ENCODE data around the gene EDN1. TPM values are rescaled to one million over a fixed set of nuclear protein-coding genes. Genes with fewer than 3 reads are reported as not detected.

Gene EDN1
- total and polyA plus RNA-seq, 10 of the 15 experiments (the other 5 are each of a cell fraction or from before 2014, with no cell fraction given): 2.0 to 6.6 (median 3.1) TPM

DNA sequence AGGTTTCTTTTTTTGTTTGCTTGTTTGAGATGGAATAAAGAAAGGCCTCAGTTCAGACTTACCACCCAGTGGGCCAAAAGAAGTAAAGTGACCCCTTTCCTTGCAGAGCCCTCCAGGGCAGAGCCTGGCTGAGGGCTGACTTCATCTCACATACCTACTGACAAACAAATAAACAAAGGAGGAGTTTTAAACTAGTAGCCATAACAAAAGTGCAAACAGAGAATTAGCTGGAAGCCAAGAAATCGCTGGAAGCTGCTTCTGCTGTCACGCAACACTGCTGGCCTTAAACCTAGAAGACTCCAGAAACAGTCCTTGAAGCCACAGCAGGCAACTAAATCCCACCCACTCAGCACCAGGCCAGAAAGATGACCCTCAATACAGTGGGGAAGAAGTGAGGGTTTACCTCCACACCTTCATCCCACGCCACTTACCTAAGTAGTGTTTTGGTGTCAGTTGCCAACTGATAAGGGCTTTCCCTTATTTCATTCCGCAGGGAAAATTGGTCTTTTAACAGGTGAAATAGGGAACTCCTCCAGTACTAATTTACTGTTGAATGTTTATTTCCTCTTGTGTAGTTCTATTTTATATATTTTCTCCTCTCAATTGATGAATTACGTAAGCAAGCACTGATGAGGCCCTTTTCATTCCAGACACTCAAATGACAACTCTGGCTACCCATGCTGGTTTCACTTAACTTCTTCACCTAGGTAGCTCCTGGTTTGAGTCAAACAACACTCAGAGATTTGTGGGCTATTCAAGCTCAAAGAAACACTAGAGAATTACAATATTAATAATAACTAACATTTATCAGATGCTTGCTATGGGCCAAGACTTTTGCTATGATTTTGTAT, 46.2 kb downstream of the EDN1 start:
- Histone ChIP-seq H3K9ac (ENCODE audit: control insufficient read depth, insufficient read depth, low read length) (no peak overlapping the region), H2AFZ (ENCODE audit: control insufficient read depth, low read depth, low read length) (peak overlapping the region; percentile 46), H3K4me3 (no peak overlapping the region; the same call in 1 of the 2 replicates), H3K36me3 (ENCODE audit: control insufficient read depth in 2 of 2, insufficient read depth in 2 of 2, low read length in 1 of 2) (no peaks in the 10 kb centered on the region), H3K27ac (ENCODE audit: control insufficient read depth, insufficient read depth) (peak overlapping the region; percentile 38), H3K4me2 (ENCODE audit: control insufficient read depth, insufficient read depth) (peak overlapping the region; percentile 5; the same call in 1 of the 2 replicates), H3K9me3 (replicated peaks; ENCODE audit: control insufficient read depth, insufficient read depth, low read length) (no peaks in the 10 kb centered on the region; the same call in 2 of the 3 replicates), H3K27me3 (replicated peaks in 1 of 2; ENCODE audit: control insufficient read depth in 2 of 2, insufficient read depth in 2 of 2, low read length in 1 of 2) (no peaks in the 10 kb centered on the region), H3K4me1 (ENCODE audit: control insufficient read depth, insufficient read depth, low read length) (peaks cover 21% of the 10 kb centered on the region), H4K20me1 (ENCODE audit: control insufficient read depth, insufficient read depth) (no peaks in the 10 kb centered on the region), H3K79me2 (ENCODE audit: control insufficient read depth, insufficient read depth, low read length) (no peaks in the 10 kb centered on the region)
- DNase-seq (ENCODE audit: low read depth, low spot score): no peak
- FAIRE-seq: no peak
- SMC1A ChIA-PET (ENCODE audit: uncharacterized antibody, unreplicated experiment): interaction anchor here (1.0 to 8.6 kb wide), 14 partner anchors 11 to 269 kb away, joined by 3 to 270 read pairs (median 28); partner anchors contain the start of gene EDN1
- 62% methylated on average over 5 of the region's 5 CpGs for WGBS (ENCODE audit: insufficient coverage, insufficient replicate concordance, low lambda C conversion rate, missing lambda C conversion rate)
- intact Hi-C loops (cut with micrococcal nuclease; ENCODE audit: unreplicated experiment): no loop called here
- RAD21 ChIA-PET (ENCODE audit: unreplicated experiment): interaction anchor here (0.9 to 8.0 kb wide), 22 partner anchors 8 to 1148 kb away, joined by 3 to 152 read pairs (median 5); partner anchors contain the start of gene EDN1
- CTCF ChIA-PET: interaction anchor here (0.6 to 4.8 kb wide), 16 partner anchors 12 to 266 kb away, joined by 3 to 81 read pairs (median 12); partner anchors contain the start of gene EDN1
- POLR2A ChIA-PET: interaction anchor here (0.8 to 4.7 kb wide), 12 partner anchors 13 to 681 kb away, joined by 3 to 29 read pairs (median 6); partner anchors contain the start of gene EDN1
- in situ Hi-C loops (cut with MboI): no loop called here
- TSS peak; percentile 80 for BruUV-seq (replicated peaks)
- peak; percentile 72 for ATAC-seq
- peak; percentile 16; the same call in 1 of the 2 replicates for TF ChIP-seq ZNF217 (IDR thresholded peaks at IDR 0.05)
- TF ChIP-seq, protein P1, sequence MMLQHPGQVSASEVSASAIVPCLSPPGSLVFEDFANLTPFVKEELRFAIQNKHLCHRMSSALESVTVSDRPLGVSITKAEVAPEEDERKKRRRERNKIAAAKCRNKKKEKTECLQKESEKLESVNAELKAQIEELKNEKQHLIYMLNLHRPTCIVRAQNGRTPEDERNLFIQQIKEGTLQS (IDR thresholded peaks at IDR 0.05; ENCODE audit: borderline replicate concordance, extremely low read depth, low read depth, low read length): no peak
- TF ChIP-seq SMAD5 (IDR thresholded peaks at IDR 0.05; ENCODE audit: low read depth): no peak
- TF ChIP-seq HDGF (IDR thresholded peaks at IDR 0.05): no peak
- TF ChIP-seq, protein P2, sequence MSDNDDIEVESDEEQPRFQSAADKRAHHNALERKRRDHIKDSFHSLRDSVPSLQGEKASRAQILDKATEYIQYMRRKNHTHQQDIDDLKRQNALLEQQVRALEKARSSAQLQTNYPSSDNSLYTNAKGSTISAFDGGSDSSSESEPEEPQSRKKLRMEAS (IDR thresholded peaks at IDR 0.05; ENCODE audit: low read depth, low read length): no peak
- TF ChIP-seq ZNF384 (IDR thresholded peaks at IDR 0.05; ENCODE audit: borderline replicate concordance, low read depth, low read length): no peak
- no peak for TF ChIP-seq TBL1XR1 (IDR thresholded peaks at IDR 0.05; ENCODE audit: low read depth, low read length)
- TF ChIP-seq ATF7 (IDR thresholded peaks at IDR 0.05; ENCODE audit: low read depth): peak; percentile 69; the same call in 1 of the 2 replicates
- 0 out of 2 replicates have a peak, but pooled peaks have one; percentile 26 for TF ChIP-seq NR2F1 (conservative IDR thresholded peaks at IDR 0.05)
- no peak for TF ChIP-seq CBX5 (IDR thresholded peaks at IDR 0.05; ENCODE audit: low read depth)
- no peak for TF ChIP-seq RAD21 (IDR thresholded peaks at IDR 0.05; ENCODE audit: insufficient read depth, low read depth, low read length)
- no peak for TF ChIP-seq ZNF24 (IDR thresholded peaks at IDR 0.05)
- TF ChIP-seq KAT2A (conservative IDR thresholded peaks at IDR 0.05; ENCODE audit: control insufficient read depth, low read depth, low read length): no peak
- no peak for TF ChIP-seq RB1 (IDR thresholded peaks at IDR 0.05; ENCODE audit: borderline replicate concordance)
- TF ChIP-seq HCFC1 (IDR thresholded peaks at IDR 0.05; ENCODE audit: low read length): no peak
- no peak for TF ChIP-seq PAX5 (IDR thresholded peaks at IDR 0.05; ENCODE audit: borderline replicate concordance, low read depth, low read length)
- TF ChIP-seq BRCA1 (IDR thresholded peaks at IDR 0.05; ENCODE audit: low read depth, low read length): no peak
- no peak for TF ChIP-seq BACH1 (IDR thresholded peaks at IDR 0.05; ENCODE audit: borderline replicate concordance)
- TF ChIP-seq, protein P3, sequence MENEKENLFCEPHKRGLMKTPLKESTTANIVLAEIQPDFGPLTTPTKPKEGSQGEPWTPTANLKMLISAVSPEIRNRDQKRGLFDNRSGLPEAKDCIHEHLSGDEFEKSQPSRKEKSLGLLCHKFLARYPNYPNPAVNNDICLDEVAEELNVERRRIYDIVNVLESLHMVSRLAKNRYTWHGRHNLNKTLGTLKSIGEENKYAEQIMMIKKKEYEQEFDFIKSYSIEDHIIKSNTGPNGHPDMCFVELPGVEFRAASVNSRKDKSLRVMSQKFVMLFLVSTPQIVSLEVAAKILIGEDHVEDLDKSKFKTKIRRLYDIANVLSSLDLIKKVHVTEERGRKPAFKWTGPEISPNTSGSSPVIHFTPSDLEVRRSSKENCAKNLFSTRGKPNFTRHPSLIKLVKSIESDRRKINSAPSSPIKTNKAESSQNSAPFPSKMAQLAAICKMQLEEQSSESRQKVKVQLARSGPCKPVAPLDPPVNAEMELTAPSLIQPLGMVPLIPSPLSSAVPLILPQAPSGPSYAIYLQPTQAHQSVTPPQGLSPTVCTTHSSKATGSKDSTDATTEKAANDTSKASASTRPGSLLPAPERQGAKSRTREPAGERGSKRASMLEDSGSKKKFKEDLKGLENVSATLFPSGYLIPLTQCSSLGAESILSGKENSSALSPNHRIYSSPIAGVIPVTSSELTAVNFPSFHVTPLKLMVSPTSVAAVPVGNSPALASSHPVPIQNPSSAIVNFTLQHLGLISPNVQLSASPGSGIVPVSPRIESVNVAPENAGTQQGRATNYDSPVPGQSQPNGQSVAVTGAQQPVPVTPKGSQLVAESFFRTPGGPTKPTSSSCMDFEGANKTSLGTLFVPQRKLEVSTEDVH (IDR thresholded peaks at IDR 0.05; ENCODE audit: low read depth, partially characterized antibody): no peak
- 0 out of 4 replicates have a peak, but pooled peaks of 1 of the 2 experiments have one; percentile 34 for TF ChIP-seq CEBPB (IDR thresholded peaks at IDR 0.05; ENCODE audit: borderline replicate concordance in 1 of 2, low read depth in 2 of 2, low read length in 2 of 2)
- TF ChIP-seq FOXM1 (IDR thresholded peaks at IDR 0.05; ENCODE audit: low read depth, low read length): peak; percentile 64; the same call in 1 of the 2 replicates
